D341Med (cell line): ENCODE results near the gene IRX1.

Experiments used
- DNase-seq: peaks from one replicate; pipeline ENCODE4 v3.0.0; 2012; ENCODE audit warnings: low spot score

Gene IRX1

GRCh38 chr5:3650320-3650719 lies 54.7 kb downstream of the IRX1 start:
- DNase-seq, result no peak

GRCh38 chr5:3650868-3651267 lies 55.2 kb downstream of the IRX1 start:
- DNase-seq, result no peak
